Omental fat pad (tissue), 4 donors: ENCODE measurements around the gene GPC2. TPM values are rescaled to one million over a fixed set of nuclear protein-coding genes. Genes with fewer than 3 reads are reported as not detected.

Experiments used
- ATAC-seq: fragments of 150-250 bp; one replicate; pipeline ENCODE4 v1.9.1; 2016; ENCODE audit warnings: mild to moderate bottlenecking, moderate library complexity; ENCODE audit not compliant: low FRiP score
- DNase-seq: peaks from one replicate; pipeline ENCODE4 v3.0.0-alpha.2; 2019; ENCODE audit warnings: low spot score
- total RNA-seq, 4 donors: library from RNA; depleted of rRNA; stranded (reverse); fragments of >200 nt; gene quantifications; one replicate each; pipeline ENCODE4 v1.1.0, GENCODE V29; 2016
- TF ChIP-seq, protein P1 (sequence below), 3 donors: fragments of 450-650 bp; IDR thresholded peaks; one replicate each; pipeline ENCODE4 v1.5.1; 2016 to 2017; ENCODE audit warnings: antibody characterized with exemption in 3 of 3, mild to moderate bottlenecking in 3 of 3, moderate library complexity in 2 of 3

GPC2 gene
- total RNA-seq, 4 donors from 2014 or later: 0.48 TPM; not detected in 3

DNA sequence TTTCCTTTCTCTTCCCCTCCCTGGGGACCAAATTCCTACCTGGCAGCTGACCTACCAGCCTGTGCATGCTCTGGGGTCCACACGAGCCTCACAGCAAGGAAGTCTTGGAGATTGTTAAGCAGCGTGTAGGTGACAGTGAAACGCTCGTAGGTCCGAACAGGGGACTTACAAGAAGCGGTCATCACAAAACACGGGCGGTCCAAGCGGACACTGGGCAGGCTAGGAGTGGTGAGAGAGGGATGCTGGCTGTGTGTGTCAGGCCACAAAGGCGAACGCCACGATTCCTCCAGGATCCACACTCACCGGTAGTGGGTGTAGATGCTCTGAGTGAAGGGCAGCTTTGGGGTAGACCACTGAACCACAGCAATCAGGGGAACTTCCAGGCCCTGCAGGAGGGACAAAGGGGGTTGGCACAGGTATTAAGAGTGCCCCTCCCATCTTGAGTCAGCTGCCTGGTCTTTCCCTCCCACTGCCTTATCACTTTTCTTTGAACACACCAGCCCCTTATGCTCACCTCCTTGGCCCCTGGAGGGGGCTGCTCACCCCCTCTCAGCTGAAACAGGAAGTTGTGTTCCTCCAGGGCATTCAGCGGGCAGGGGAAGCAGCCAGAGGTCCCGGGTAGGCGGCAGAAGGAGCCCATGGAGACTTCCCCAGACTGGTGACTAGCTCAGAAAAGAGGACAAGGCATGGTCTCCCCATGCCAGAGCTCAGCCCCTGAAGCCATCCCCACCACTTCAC is 20.7 kb downstream of the GPC2 start:
- ATAC-seq: no peak
- TF ChIP-seq, protein P1, sequence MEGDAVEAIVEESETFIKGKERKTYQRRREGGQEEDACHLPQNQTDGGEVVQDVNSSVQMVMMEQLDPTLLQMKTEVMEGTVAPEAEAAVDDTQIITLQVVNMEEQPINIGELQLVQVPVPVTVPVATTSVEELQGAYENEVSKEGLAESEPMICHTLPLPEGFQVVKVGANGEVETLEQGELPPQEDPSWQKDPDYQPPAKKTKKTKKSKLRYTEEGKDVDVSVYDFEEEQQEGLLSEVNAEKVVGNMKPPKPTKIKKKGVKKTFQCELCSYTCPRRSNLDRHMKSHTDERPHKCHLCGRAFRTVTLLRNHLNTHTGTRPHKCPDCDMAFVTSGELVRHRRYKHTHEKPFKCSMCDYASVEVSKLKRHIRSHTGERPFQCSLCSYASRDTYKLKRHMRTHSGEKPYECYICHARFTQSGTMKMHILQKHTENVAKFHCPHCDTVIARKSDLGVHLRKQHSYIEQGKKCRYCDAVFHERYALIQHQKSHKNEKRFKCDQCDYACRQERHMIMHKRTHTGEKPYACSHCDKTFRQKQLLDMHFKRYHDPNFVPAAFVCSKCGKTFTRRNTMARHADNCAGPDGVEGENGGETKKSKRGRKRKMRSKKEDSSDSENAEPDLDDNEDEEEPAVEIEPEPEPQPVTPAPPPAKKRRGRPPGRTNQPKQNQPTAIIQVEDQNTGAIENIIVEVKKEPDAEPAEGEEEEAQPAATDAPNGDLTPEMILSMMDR (IDR thresholded peaks at IDR 0.05): no peak
- DNase-seq: no peak

DNA sequence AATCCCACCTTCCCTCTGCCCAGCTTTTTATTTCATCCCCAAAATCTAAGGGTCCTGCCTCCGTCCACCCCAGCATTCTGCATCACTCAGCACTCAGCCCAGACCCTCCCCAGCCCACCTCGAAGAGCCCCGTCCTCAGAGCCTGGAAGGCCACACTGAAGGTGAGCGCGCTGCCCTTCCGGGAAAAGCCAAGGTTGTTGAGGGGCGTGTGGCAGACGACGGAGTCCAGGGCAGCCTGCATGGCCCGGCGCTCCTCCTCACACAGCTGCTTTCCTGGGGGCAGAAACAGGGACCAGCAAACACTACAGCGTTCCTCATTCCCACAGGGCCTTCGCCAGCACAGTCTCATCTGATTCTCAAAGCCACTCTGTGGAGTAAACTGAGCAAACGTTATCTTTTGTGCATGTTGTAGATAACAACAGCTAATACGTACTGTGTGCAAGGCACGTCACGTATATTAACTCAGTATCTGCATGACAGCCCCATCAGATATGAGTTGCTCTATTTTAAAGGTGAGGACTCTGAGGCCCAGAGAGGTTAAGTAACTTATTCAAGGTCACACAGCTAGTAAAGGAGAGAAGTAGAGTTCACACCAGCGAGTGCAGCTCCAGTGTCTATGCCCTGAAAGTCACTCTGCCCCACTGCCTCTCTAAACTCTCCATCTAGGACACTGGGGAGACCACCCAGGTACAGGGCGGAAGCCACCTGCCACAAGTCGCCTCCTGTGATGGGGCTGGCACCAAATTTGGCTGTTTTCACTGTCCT is 21.4 kb downstream of the GPC2 start:
- ATAC-seq (no peak), DNase-seq (no peak)
- TF ChIP-seq, protein P1 (IDR thresholded peaks at IDR 0.05): no peak

- TF ChIP-seq, protein P1 (IDR thresholded peaks at IDR 0.05): no peak
- ATAC-seq (no peak), DNase-seq (no peak)
Observed at GRCh38 chr7:100154651-100155491, 22.3 kb downstream of the GPC2 start.

- no peak for ATAC-seq
- TF ChIP-seq, protein P1 (IDR thresholded peaks at IDR 0.05): no peak
- no peak for DNase-seq
Observed at GRCh38 chr7:100153708-100154535, 23.3 kb downstream of the GPC2 start.

GRCh38 chr7:100152937-100153666 is 24.1 kb downstream of the GPC2 start:
- DNase-seq: no peak
- ATAC-seq: no peak
- TF ChIP-seq, protein P1 (IDR thresholded peaks at IDR 0.05): no peak

DNA sequence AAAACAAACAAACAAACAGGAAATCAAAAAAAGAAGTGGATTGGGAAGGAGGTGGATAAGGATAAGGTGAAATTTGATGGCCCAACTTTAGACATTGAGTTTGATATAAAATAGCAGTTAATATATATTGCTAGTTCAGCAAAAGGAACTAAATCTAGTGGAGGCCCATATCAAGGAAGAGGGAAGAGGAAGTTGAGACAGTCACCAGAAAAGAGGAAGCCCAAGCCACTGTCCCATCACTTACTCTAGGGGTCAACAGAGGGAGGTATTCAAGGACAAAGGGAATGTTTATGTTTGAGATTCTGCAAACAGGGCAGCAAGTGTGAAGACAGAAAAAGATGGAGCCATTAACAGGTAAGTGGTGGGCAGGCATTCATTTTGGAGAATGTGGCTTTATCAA is 24.8 kb downstream of the GPC2 start:
- DNase-seq: no peak
- ATAC-seq: no peak
- TF ChIP-seq, protein P1 (IDR thresholded peaks at IDR 0.05): no peak
